Activated CD8-positive, alpha-beta T cell treated with anti-CD3 and anti-CD28 coated beads for 36 hours (primary cell): ENCODE results near the gene ZNF133. TPM values are rescaled to one million over a fixed set of nuclear protein-coding genes. Genes with fewer than 3 reads are reported as not detected.

ENCODE experiments used
- ATAC-seq: fragments of 200-7000 bp; cut with Tn5 transposase; one replicate; pipeline ENCODE4 v1.10.0; 2021; ENCODE audit warnings: mild to moderate bottlenecking, moderate library complexity
- CTCF ChIA-PET: fragments of 350-600 bp; sonication (Branson Sonifier 250); formaldehyde crosslinking; loops from one replicate; lab custom pipeline; 2021; ENCODE audit warnings: antibody characterized with exemption; lab: Charles Lee
- POLR2A ChIA-PET: fragments of 350-600 bp; sonication (Branson Sonifier 250); formaldehyde crosslinking; loops from one replicate; lab custom pipeline; 2021; ENCODE audit warnings: antibody characterized with exemption; lab: Charles Lee
- DNase-seq: peaks from one replicate; pipeline ENCODE4 v3.0.0-alpha.2; 2020
- H3K27ac Mint-ChIP-seq: one replicate; pipeline ENCODE4 v1.8.0; 2021; ENCODE audit warnings: mild to moderate bottlenecking, mixed read lengths
- H3K27me3 Mint-ChIP-seq: one replicate; pipeline ENCODE4 v1.8.0; 2021; ENCODE audit warnings: mixed read lengths
- H3K36me3 Mint-ChIP-seq: one replicate; pipeline ENCODE4 v1.8.0; 2021; ENCODE audit warnings: low read depth, mixed read lengths
- H3K4me1 Mint-ChIP-seq: one replicate; pipeline ENCODE4 v1.8.0; 2021; ENCODE audit warnings: low read depth, mixed read lengths
- H3K4me3 Mint-ChIP-seq: one replicate; pipeline ENCODE4 v1.8.0; 2021; ENCODE audit warnings: mild to moderate bottlenecking, moderate library complexity, mixed read lengths
- H3K9me3 Mint-ChIP-seq: one replicate; pipeline ENCODE4 v1.8.0; 2021; ENCODE audit warnings: mixed read lengths
- CTCF ChIP-seq: fragments of 200-600 bp; IDR thresholded peaks from one replicate; pipeline ENCODE4 v1.8.0; 2022; ENCODE audit warnings: antibody characterized with exemption, mild to moderate bottlenecking
- intact Hi-C: fragments of 100-400 bp; cut with micrococcal nuclease; formaldehyde crosslinking; loops from one replicate; pipeline ENCODE4 v1.10.0; 2022
- total RNA-seq, 2 experiments: library from RNA; stranded (reverse); gene quantifications; one replicate each; pipeline ENCODE4 v1.2.3, GENCODE V29; 2021

ZNF133 gene
- total RNA-seq, 2 experiments from 2014 or later, result 8.0 TPM

GRCh38 chr20:18258126-18258860, 30.0 kb upstream of the ZNF133 start:
- Mint-ChIP-seq H3K9me3 (no peaks in the 10 kb centered on the region), H3K4me3 (no peak overlapping the region), H3K36me3 (no peaks in the 10 kb centered on the region), H3K4me1 (no peaks in the 10 kb centered on the region), H3K27ac (no peak overlapping the region), H3K27me3 (peaks cover 3% of the 10 kb centered on the region)
- intact Hi-C loops, result no loop called here
- ChIA-PET POLR2A (no interaction called here), CTCF (interaction anchor here (0.9 to 1.1 kb wide), 3 partner anchors 17 to 72 kb away, joined by 3 read pairs; partner anchors contain the start of gene ZNF133)
- no peak for TF ChIP-seq CTCF
- DNase-seq (no peak), ATAC-seq (no peak)

GRCh38 chr20:18259730-18260129, 28.6 kb upstream of the ZNF133 start:
- ATAC-seq, result no peak
- no peak for TF ChIP-seq CTCF
- Mint-ChIP-seq H3K9me3 (no peaks in the 10 kb centered on the region), H3K27me3 (peaks cover 3% of the 10 kb centered on the region), H3K36me3 (no peaks in the 10 kb centered on the region), H3K4me1 (no peaks in the 10 kb centered on the region), H3K27ac (no peak overlapping the region), H3K4me3 (no peak overlapping the region)
- ChIA-PET CTCF (interaction anchor here (1.2 kb wide), 1 partner anchor 14 kb away, joined by 4 read pairs; no protein-coding TSS in a partner anchor), POLR2A (no interaction called here)
- intact Hi-C loops, result no loop called here
- no peak for DNase-seq

- Mint-ChIP-seq H3K27me3 (peaks cover 16% of the 10 kb centered on the region), H3K4me1 (no peaks in the 10 kb centered on the region), H3K9me3 (no peaks in the 10 kb centered on the region), H3K36me3 (no peaks in the 10 kb centered on the region), H3K27ac (no peak overlapping the region), H3K4me3 (no peak overlapping the region)
- ChIA-PET CTCF (no interaction called here), POLR2A (no interaction called here)
- ATAC-seq (no peak), DNase-seq (no peak)
- intact Hi-C loops, result no loop called here
- TF ChIP-seq CTCF, result no peak
These were observed 24.6 kb upstream of the ZNF133 start for GRCh38 chr20:18263723-18264122.

GRCh38 chr20:18265441-18265840, 22.9 kb upstream of the ZNF133 start:
- ChIA-PET CTCF (no interaction called here), POLR2A (no interaction called here)
- Mint-ChIP-seq H3K4me1 (no peaks in the 10 kb centered on the region), H3K27ac (no peak overlapping the region), H3K4me3 (no peak overlapping the region), H3K27me3 (peaks cover 14% of the 10 kb centered on the region), H3K9me3 (no peaks in the 10 kb centered on the region), H3K36me3 (no peaks in the 10 kb centered on the region)
- intact Hi-C loops, result no loop called here
- TF ChIP-seq CTCF, result no peak
- DNase-seq (no peak), ATAC-seq (no peak)

GRCh38 chr20:18266282-18266681, 22.0 kb upstream of the ZNF133 start:
- DNase-seq (no peak), ATAC-seq (no peak)
- H3K36me3 Mint-ChIP-seq, result no peaks in the 10 kb centered on the region
- peaks cover 18% of the 10 kb centered on the region for H3K27me3 Mint-ChIP-seq
- ChIA-PET POLR2A (no interaction called here), CTCF (no interaction called here)
- no peaks in the 10 kb centered on the region for H3K4me1 Mint-ChIP-seq
- no peak overlapping the region for H3K27ac Mint-ChIP-seq
- H3K4me3 Mint-ChIP-seq, result no peak overlapping the region
- intact Hi-C loops, result no loop called here
- no peaks in the 10 kb centered on the region for H3K9me3 Mint-ChIP-seq
- no peak for TF ChIP-seq CTCF
